PC-9 (cell line): ENCODE measurements around the gene BCL2L15. TPM values are rescaled to one million over a fixed set of nuclear protein-coding genes. Genes with fewer than 3 reads are reported as not detected.
A peak's percentile ranks its signal among the peaks of the same experiment; 100 is the strongest.

ENCODE experiments used
- BruUV-seq: library from RNA; stranded (reverse); fragments of 400-500 nt; replicated peaks from 2 replicates; lab custom pipeline; 2021; lab: Mats Ljungman, UMichigan
- CTCF ChIA-PET: fragments of 300-600 bp; sonication (Branson Sonifier 250); formaldehyde crosslinking; loops from one replicate; lab custom pipeline; 2022; ENCODE audit warnings: antibody characterized with exemption; lab: Charles Lee
- POLR2A ChIA-PET: fragments of 300-600 bp; sonication (Branson Sonifier 250); formaldehyde crosslinking; loops from one replicate; lab custom pipeline; 2022; ENCODE audit warnings: antibody characterized with exemption; ENCODE audit not compliant: unreplicated experiment; lab: Charles Lee
- DNase-seq, 2 experiments: peaks; one replicate each; pipeline versions ENCODE4 v3.0.0 to v3.0.0-alpha.2; 2015 to 2022; ENCODE audit warnings: mixed read lengths in 1 of 2
- H2AFZ ChIP-seq: fragments of 200-600 bp; sonication (generic); 2 replicates; pipeline ENCODE4 v1.8.1; 2017; ENCODE audit warnings: antibody characterized with exemption
- H3F3A ChIP-seq: fragments of 200-600 bp; sonication (generic); 2 replicates; pipeline ENCODE4 v1.8.1; 2017; ENCODE audit warnings: antibody characterized with exemption, mild to moderate bottlenecking, low read depth; ENCODE audit not compliant: insufficient read depth
- H3K27ac ChIP-seq: fragments of 200-600 bp; sonication (generic); 2 replicates; pipeline ENCODE4 v1.6.1; 2016; ENCODE audit warnings: mixed run types
- H3K27me3 ChIP-seq: fragments of 200-600 bp; sonication (generic); 2 replicates; pipeline ENCODE4 v1.6.1; 2016; ENCODE audit warnings: low read depth, mixed run types; ENCODE audit not compliant: insufficient read depth
- H3K36me3 ChIP-seq: fragments of 200-600 bp; sonication (generic); 2 replicates; pipeline ENCODE4 v1.6.1; 2016; ENCODE audit warnings: low read depth, mixed run types
- H3K4me1 ChIP-seq: fragments of 200-600 bp; sonication (generic); replicated peaks from 2 replicates; pipeline ENCODE4 v1.6.1; 2016; ENCODE audit warnings: mixed run types; ENCODE audit not compliant: insufficient read depth
- H3K4me2 ChIP-seq: fragments of 200-600 bp; sonication (generic); 2 replicates; pipeline ENCODE4 v1.6.1; 2017; ENCODE audit warnings: mixed run types
- H3K4me3 ChIP-seq: fragments of 200-600 bp; sonication (generic); 2 replicates; pipeline ENCODE4 v1.6.1; 2016; ENCODE audit warnings: mixed run types
- H3K79me2 ChIP-seq: fragments of 200-600 bp; sonication (generic); 2 replicates; pipeline ENCODE4 v1.6.1; 2017; ENCODE audit warnings: low read depth, mixed run types
- H3K9me2 ChIP-seq: fragments of 200-600 bp; sonication (generic); 2 replicates; pipeline ENCODE4 v1.8.1; 2017; ENCODE audit warnings: mild to moderate bottlenecking; ENCODE audit not compliant: insufficient read depth
- H3K9me3 ChIP-seq: fragments of 200-600 bp; sonication (generic); 2 replicates; pipeline ENCODE4 v1.8.1; 2016; ENCODE audit warnings: low read depth; ENCODE audit not compliant: insufficient read depth
- H4K20me1 ChIP-seq: fragments of 200-600 bp; sonication (generic); 2 replicates; pipeline ENCODE4 v1.8.1; 2017; ENCODE audit not compliant: insufficient read depth
- CTCF ChIP-seq: fragments of 200-600 bp; sonication (generic); conservative IDR thresholded peaks from 2 replicates; pipeline ENCODE4 v1.6.1; 2017; ENCODE audit warnings: mixed run types, antibody characterized with exemption, mild to moderate bottlenecking, moderate library complexity
- EZH2 ChIP-seq: fragments of 200-600 bp; sonication (generic); IDR thresholded peaks from 2 replicates; pipeline ENCODE4 v1.8.0; 2017; ENCODE audit warnings: antibody characterized with exemption, low read depth
- intact Hi-C: fragments of 100-400 bp; cut with micrococcal nuclease; formaldehyde crosslinking; loops from one replicate; pipeline ENCODE4 v1.10.0; 2022; ENCODE audit not compliant: unreplicated experiment
- total RNA-seq: library from RNA; stranded (reverse); gene quantifications from 2 replicates; pipeline ENCODE4 v1.2.3, GENCODE V29; 2021

Gene BCL2L15
- total RNA-seq, 1 experiment from 2014 or later: 0.15 TPM

GRCh38 chr1:113875714-113876113 is 11.7 kb downstream of the BCL2L15 start:
- Histone ChIP-seq H3K27ac (no peak overlapping the region), H3K79me2 (no peaks in the 10 kb centered on the region), H3K4me3 (no peak overlapping the region), H3K9me2 (no peaks in the 10 kb centered on the region), H3K4me2 (no peak overlapping the region), H3K4me1 (peaks cover 26% of the 10 kb centered on the region; the same call in 1 of the 2 replicates), H3K9me3 (peaks cover 3% of the 10 kb centered on the region; the same call in 1 of the 2 replicates), H3K27me3 (no peaks in the 10 kb centered on the region), H2AFZ (no peak overlapping the region), H3K36me3 (no peaks in the 10 kb centered on the region), H3F3A (peaks cover 13% of the 10 kb centered on the region), H4K20me1 (no peaks in the 10 kb centered on the region)
- no TSS peak for BruUV-seq
- ChIA-PET POLR2A (no interaction called here), CTCF (no interaction called here)
- intact Hi-C loops: no loop called here
- TF ChIP-seq CTCF (no peak), EZH2 (no peak)
- DNase-seq: no peak

GRCh38 chr1:113874012-113874879 is 13.1 kb downstream of the BCL2L15 start:
- DNase-seq: peak in 1 of 2 experiments; percentile 84
- no TSS peak for BruUV-seq
- 0 out of 2 replicates have a peak overlapping the region, but pooled peaks have one; percentile 6 for H3K4me2 ChIP-seq
- no peaks in the 10 kb centered on the region for H3K36me3 ChIP-seq
- H3K9me3 ChIP-seq: peaks cover 3% of the 10 kb centered on the region; the same call in 1 of the 2 replicates
- H3K9me2 ChIP-seq: no peaks in the 10 kb centered on the region
- no peak overlapping the region for H2AFZ ChIP-seq
- H3K27me3 ChIP-seq: no peaks in the 10 kb centered on the region
- no peak overlapping the region for H3K4me3 ChIP-seq
- intact Hi-C loops: no loop called here
- no peaks in the 10 kb centered on the region for H4K20me1 ChIP-seq
- TF ChIP-seq CTCF: 0 out of 2 replicates have a peak, but pooled peaks have one; percentile 29
- no peak for TF ChIP-seq EZH2
- H3K4me1 ChIP-seq: peaks cover 26% of the 10 kb centered on the region; the same call in 1 of the 2 replicates
- ChIA-PET CTCF (interaction anchor here (0.6 to 1.2 kb wide), 2 partner anchors 31 to 89 kb away, joined by 3 to 6 read pairs; partner anchors contain the start of genes AP4B1 and DCLRE1B), POLR2A (interaction anchor here (0.7 kb wide), 2 partner anchors 57 to 58 kb away, joined by 6 to 8 read pairs; no protein-coding TSS in a partner anchor)
- H3F3A ChIP-seq: peaks cover 13% of the 10 kb centered on the region
- no peaks in the 10 kb centered on the region for H3K79me2 ChIP-seq
- peak overlapping the region; percentile 34 for H3K27ac ChIP-seq

- no peaks in the 10 kb centered on the region for H3K27me3 ChIP-seq
- TF ChIP-seq CTCF (no peak), EZH2 (no peak)
- BruUV-seq: no TSS peak
- no peaks in the 10 kb centered on the region for H3K36me3 ChIP-seq
- POLR2A ChIA-PET: no interaction called here
- H2AFZ ChIP-seq: peak overlapping the region; percentile 15; the same call in 1 of the 2 replicates
- peaks cover 26% of the 10 kb centered on the region; the same call in 1 of the 2 replicates for H3K4me1 ChIP-seq
- H3K4me2 ChIP-seq: no peak overlapping the region
- CTCF ChIA-PET: interaction anchor here (0.6 kb wide), 1 partner anchor 58 kb away, joined by 6 read pairs; no protein-coding TSS in a partner anchor
- peaks cover 13% of the 10 kb centered on the region for H3F3A ChIP-seq
- H3K9me2 ChIP-seq: no peaks in the 10 kb centered on the region
- H3K9me3 ChIP-seq: peaks cover 3% of the 10 kb centered on the region; the same call in 1 of the 2 replicates
- H3K79me2 ChIP-seq: no peaks in the 10 kb centered on the region
- H3K27ac ChIP-seq: no peak overlapping the region
- no peaks in the 10 kb centered on the region for H4K20me1 ChIP-seq
- intact Hi-C loops: no loop called here
- DNase-seq: no peak
- no peak overlapping the region for H3K4me3 ChIP-seq
Measured at GRCh38 chr1:113872219-113872935, 15.0 kb downstream of the BCL2L15 start.
